ENCODE data around the gene KMT5B.

DNA sequence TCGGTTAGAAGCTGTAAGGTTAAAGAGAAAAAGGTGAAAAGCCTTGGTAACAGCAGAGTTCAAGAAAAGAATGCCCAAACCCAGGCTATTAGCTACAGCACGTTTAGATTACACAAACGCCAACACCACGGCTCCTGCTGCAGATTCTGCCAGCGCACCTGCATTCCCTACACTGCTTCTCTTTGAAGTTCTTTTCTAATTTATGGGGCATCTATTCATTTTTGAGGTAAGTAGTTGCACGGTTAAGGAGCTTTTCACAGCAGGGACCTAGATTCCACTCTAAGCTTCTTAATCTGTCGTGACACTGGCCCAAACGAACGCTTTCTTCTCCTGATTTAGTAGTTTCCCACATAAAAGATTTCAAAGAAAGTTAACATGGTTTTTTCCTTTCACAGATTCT is 53.9 kb downstream of the KMT5B start:
- TF ChIP-seq CTCF (IDR thresholded peaks at IDR 0.05) (no peak), ZFX (IDR thresholded peaks at IDR 0.05; ENCODE audit: borderline replicate concordance) (no peak)

Measured in 22Rv1 (cell line).